ENCODE measurements around the gene MSI2. TPM values are rescaled to one million over a fixed set of nuclear protein-coding genes. Genes with fewer than 3 reads are reported as not detected.
A peak's percentile ranks its signal among the peaks of the same experiment; 100 is the strongest.

MSI2 gene
- total RNA-seq, 1 donor from 2014 or later, result 75.5 TPM

DNA sequence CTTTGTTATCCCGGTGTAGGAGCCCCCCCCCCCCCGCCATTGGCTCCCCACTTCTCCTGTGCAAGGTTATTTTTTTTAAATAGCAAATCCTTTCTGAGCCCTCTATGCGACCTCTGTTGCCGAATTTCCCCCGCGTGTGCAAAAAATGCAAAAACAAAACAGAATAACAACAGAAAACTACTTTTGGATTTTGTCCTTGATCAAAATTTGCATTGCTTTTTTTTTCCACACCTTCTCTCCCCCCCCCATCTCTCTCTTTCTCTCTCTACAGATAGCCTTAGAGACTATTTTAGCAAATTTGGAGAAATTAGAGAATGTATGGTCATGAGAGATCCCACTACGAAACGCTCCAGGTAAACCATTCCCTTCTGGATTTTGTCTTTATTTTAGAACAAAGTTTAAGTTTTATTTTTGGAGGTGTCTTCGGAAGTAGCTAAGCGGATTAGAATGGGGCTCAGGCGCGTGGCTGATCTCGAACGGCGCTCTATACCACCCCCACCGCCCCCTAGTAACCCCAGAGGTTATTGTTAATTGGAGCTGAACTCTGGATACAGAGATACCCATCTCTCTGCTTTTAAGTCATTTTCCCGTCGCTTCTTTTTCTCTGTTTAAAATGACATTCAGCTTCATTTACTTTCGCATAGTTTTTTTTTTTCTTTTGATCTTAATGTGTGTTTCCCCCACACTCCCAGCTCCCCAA is 1.0 kb downstream of the MSI2 start:
- Mint-ChIP-seq H3K27ac (ENCODE audit: unreplicated experiment) (peak overlapping the region; percentile 47), H3K4me1 (ENCODE audit: unreplicated experiment) (peaks cover 30% of the 10 kb centered on the region), H3K36me3 (ENCODE audit: unreplicated experiment) (peaks cover 10% of the 10 kb centered on the region), H3K4me3 (ENCODE audit: unreplicated experiment) (peak overlapping the region; percentile 88), H3K9me3 (ENCODE audit: unreplicated experiment) (no peaks in the 10 kb centered on the region), H3K27me3 (ENCODE audit: unreplicated experiment) (peaks cover 3% of the 10 kb centered on the region)
- DNase-seq (ENCODE audit: extremely low spot score, unreplicated experiment), result peak; percentile 19
- no peak for TF ChIP-seq CTCF (IDR thresholded peaks at IDR 0.05)

- Mint-ChIP-seq H3K36me3 (ENCODE audit: unreplicated experiment) (peaks cover 19% of the 10 kb centered on the region), H3K27ac (ENCODE audit: unreplicated experiment) (peak overlapping the region; percentile 47), H3K27me3 (ENCODE audit: unreplicated experiment) (peaks cover 3% of the 10 kb centered on the region), H3K4me3 (ENCODE audit: unreplicated experiment) (peak overlapping the region; percentile 88), H3K9me3 (ENCODE audit: unreplicated experiment) (no peaks in the 10 kb centered on the region), H3K4me1 (ENCODE audit: unreplicated experiment) (peaks cover 30% of the 10 kb centered on the region)
- TF ChIP-seq CTCF (IDR thresholded peaks at IDR 0.05), result no peak
- peak; percentile 19 for DNase-seq (ENCODE audit: extremely low spot score, unreplicated experiment)
These were observed 1.9 kb downstream of the MSI2 start for GRCh38 chr17:57257895-57258851.

- Mint-ChIP-seq H3K4me1 (ENCODE audit: unreplicated experiment) (peaks cover 30% of the 10 kb centered on the region), H3K27me3 (ENCODE audit: unreplicated experiment) (no peaks in the 10 kb centered on the region)
These were observed 3.0 kb downstream of the MSI2 start for GRCh38 chr17:57259306-57259705.

DNA sequence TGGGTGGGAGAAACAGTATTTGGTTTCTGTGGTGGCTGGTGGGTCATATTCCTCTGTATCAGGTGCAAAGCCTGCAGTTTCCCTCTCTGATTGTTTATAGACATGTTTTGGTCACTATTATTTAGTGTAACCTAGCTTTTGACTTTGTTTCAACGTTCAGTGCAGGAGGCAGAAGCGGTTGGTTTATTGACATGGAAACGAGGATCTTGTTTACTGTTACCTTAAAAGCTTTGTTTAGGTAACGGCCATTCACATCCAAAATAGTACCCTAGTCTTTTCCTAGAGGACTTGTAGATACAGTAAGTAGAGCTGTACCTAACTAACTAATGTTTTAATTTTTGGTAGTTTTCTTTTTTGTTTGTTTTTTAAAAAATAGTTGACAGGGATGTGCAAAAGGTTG is 3.5 kb downstream of the MSI2 start:
- Mint-ChIP-seq H3K36me3 (ENCODE audit: unreplicated experiment) (peaks cover 28% of the 10 kb centered on the region), H3K4me1 (ENCODE audit: unreplicated experiment) (peaks cover 30% of the 10 kb centered on the region), H3K9me3 (ENCODE audit: unreplicated experiment) (no peaks in the 10 kb centered on the region), H3K27me3 (ENCODE audit: unreplicated experiment) (no peaks in the 10 kb centered on the region), H3K27ac (ENCODE audit: unreplicated experiment) (no peak overlapping the region), H3K4me3 (ENCODE audit: unreplicated experiment) (no peak overlapping the region)
- DNase-seq (ENCODE audit: extremely low spot score, unreplicated experiment), result no peak
- TF ChIP-seq CTCF (IDR thresholded peaks at IDR 0.05), result no peak

More at GRCh38 chr17:57259306-57259705, 3.0 kb downstream of the MSI2 start:
- no peak for DNase-seq (ENCODE audit: extremely low spot score, unreplicated experiment)
- peaks cover 28% of the 10 kb centered on the region for H3K36me3 Mint-ChIP-seq (ENCODE audit: unreplicated experiment)
- no peak for TF ChIP-seq CTCF (IDR thresholded peaks at IDR 0.05)
- H3K27ac Mint-ChIP-seq (ENCODE audit: unreplicated experiment), result no peak overlapping the region
- peak overlapping the region; percentile 88 for H3K4me3 Mint-ChIP-seq (ENCODE audit: unreplicated experiment)
- H3K9me3 Mint-ChIP-seq (ENCODE audit: unreplicated experiment), result no peaks in the 10 kb centered on the region

All from osteocyte (in vitro differentiated cells).